Astrocyte of the spinal cord (primary cell): ENCODE results near the gene IL16.

Experiments
- DNase-seq: peaks from one replicate; pipeline ENCODE4 v3.0.0; 2011; ENCODE audit warnings: low read depth, low spot score
- H3K4me3 ChIP-seq: 2 replicates; pipeline ENCODE4 v1.5.1; 2011; ENCODE audit warnings: low read depth, mild to moderate bottlenecking, low read length, moderate library complexity
- CTCF ChIP-seq: IDR thresholded peaks from 2 replicates; pipeline ENCODE4 v1.5.1; 2012; ENCODE audit warnings: low read depth, mild to moderate bottlenecking, low read length, inconsistent platforms
- in situ Hi-C: cut with HindIII; loops from 2 replicates; pipeline ENCODE4 v1.10.0; 2017; ENCODE audit warnings: low sequenced_read_pairs

Gene IL16

GRCh38 chr15:81163961-81164800, 32.5 kb upstream of the IL16 start:
- H3K4me3 ChIP-seq = no peak overlapping the region

GRCh38 chr15:81165535-81165934, 31.1 kb upstream of the IL16 start:
- DNase-seq = no peak
- TF ChIP-seq CTCF = no peak
- in situ Hi-C loops = no loop called here
- no peak overlapping the region for H3K4me3 ChIP-seq

More at GRCh38 chr15:81163961-81164800, 32.5 kb upstream of the IL16 start:
- in situ Hi-C loops = no loop called here
- DNase-seq = peak; percentile 71
- TF ChIP-seq CTCF = no peak

- H3K4me3 ChIP-seq = no peak overlapping the region
- no peak for TF ChIP-seq CTCF
- in situ Hi-C loops = no loop called here
- DNase-seq = no peak
Measured at GRCh38 chr15:81166636-81167305, 29.9 kb upstream of the IL16 start.

- DNase-seq = no peak
- no peak for TF ChIP-seq CTCF
- in situ Hi-C loops = no loop called here
- no peak overlapping the region for H3K4me3 ChIP-seq
Measured at GRCh38 chr15:81168131-81168526, 28.6 kb upstream of the IL16 start.

GRCh38 chr15:81168644-81169043, 28.0 kb upstream of the IL16 start:
- H3K4me3 ChIP-seq = no peak overlapping the region
- DNase-seq = no peak
- in situ Hi-C loops = no loop called here
- TF ChIP-seq CTCF = no peak

- in situ Hi-C loops = no loop called here
- no peak for TF ChIP-seq CTCF
- no peak overlapping the region for H3K4me3 ChIP-seq
- no peak for DNase-seq
Measured at GRCh38 chr15:81170511-81170910, 26.2 kb upstream of the IL16 start.
